Mucosa of rectum (tissue), 2 donors: ENCODE measurements around the gene OSBPL7.

Experiments used
- H3K27ac ChIP-seq, 2 donors: one replicate each; pipeline ENCODE4 v1.7.0; 2013; ENCODE audit warnings: inconsistent platforms in 2 of 2, low read depth in 2 of 2, low read length in 2 of 2
- H3K27me3 ChIP-seq, 2 donors: one replicate each; pipeline ENCODE4 v1.7.0; 2013; ENCODE audit warnings: low read length in 2 of 2; ENCODE audit not compliant: control insufficient read depth in 2 of 2, insufficient read depth in 2 of 2
- H3K36me3 ChIP-seq, 2 donors: one replicate each; pipeline ENCODE4 v1.7.0; 2013; ENCODE audit warnings: low read length in 2 of 2; ENCODE audit not compliant: control insufficient read depth in 2 of 2, insufficient read depth in 2 of 2
- H3K4me1 ChIP-seq, 2 donors: one replicate each; pipeline ENCODE4 v1.7.0; 2013; ENCODE audit warnings: low read length in 2 of 2, mild to moderate bottlenecking in 1 of 2; ENCODE audit not compliant: control insufficient read depth in 2 of 2, insufficient read depth in 2 of 2
- H3K4me3 ChIP-seq, 2 donors: one replicate each; pipeline ENCODE4 v1.7.0; 2013; ENCODE audit warnings: low read length in 2 of 2
- H3K9ac ChIP-seq, 2 donors: one replicate each; pipeline ENCODE4 v1.7.0; 2013; ENCODE audit warnings: low read length in 2 of 2, low read depth in 1 of 2, mild to moderate bottlenecking in 1 of 2
- H3K9me3 ChIP-seq, 2 donors: one replicate each; pipeline ENCODE4 v1.7.0; 2013; ENCODE audit warnings: low read length in 2 of 2; ENCODE audit not compliant: control insufficient read depth in 2 of 2
- donor health status: healthy.
- donor health status: Normal muscosa, but diverticular disease.

Gene OSBPL7

GRCh38 chr17:47821424-47822391, at the start of gene OSBPL7:
Gene OSBPL7 (minus strand): TSS chr17:47821794. CDS start chr17:47820278, 1,516 bp downstream.
- H3K27ac ChIP-seq: peak within 1 kb of the TSS; percentile 91
- H3K27me3 ChIP-seq: no peaks in the 10 kb centered on the region
- peaks cover 25 to 27% of the 10 kb centered on the region in 2 donors for H3K4me1 ChIP-seq
- peak within 1 kb of the TSS; percentile 77 to 95 for H3K4me3 ChIP-seq
- H3K9ac ChIP-seq: peak within 1 kb of the TSS; percentile 86 to 89
- H3K36me3 ChIP-seq: peaks cover 49 to 52% of the 10 kb centered on the region in 2 donors
- H3K9me3 ChIP-seq: no peaks in the 10 kb centered on the region

GRCh38 chr17:47871048-47871447, 49.5 kb upstream of the OSBPL7 start:
- no peak overlapping the region for H3K4me3 ChIP-seq
- H3K27me3 ChIP-seq: peaks cover 0 to 8% of the 10 kb centered on the region in 2 donors

GRCh38 chr17:47870056-47870455, 48.5 kb upstream of the OSBPL7 start:
- H3K27me3 ChIP-seq: peaks cover 0 to 8% of the 10 kb centered on the region in 2 donors
- no peak overlapping the region for H3K9ac ChIP-seq
- no peaks in the 10 kb centered on the region for H3K4me1 ChIP-seq
- H3K4me3 ChIP-seq: no peak overlapping the region
- no peak overlapping the region for H3K27ac ChIP-seq
- H3K36me3 ChIP-seq: no peaks in the 10 kb centered on the region
- H3K9me3 ChIP-seq: no peaks in the 10 kb centered on the region

More at GRCh38 chr17:47871048-47871447, 49.5 kb upstream of the OSBPL7 start:
- Histone ChIP-seq H3K27ac (no peak overlapping the region), H3K9ac (no peak overlapping the region), H3K9me3 (no peaks in the 10 kb centered on the region), H3K4me1 (no peaks in the 10 kb centered on the region), H3K36me3 (no peaks in the 10 kb centered on the region)

GRCh38 chr17:47869114-47869513, 47.5 kb upstream of the OSBPL7 start:
- no peaks in the 10 kb centered on the region for H3K9me3 ChIP-seq
- H3K9ac ChIP-seq: no peak overlapping the region
- H3K27me3 ChIP-seq: peaks cover 0 to 8% of the 10 kb centered on the region in 2 donors
- H3K27ac ChIP-seq: no peak overlapping the region
- no peaks in the 10 kb centered on the region for H3K36me3 ChIP-seq
- no peak overlapping the region for H3K4me3 ChIP-seq
- H3K4me1 ChIP-seq: peaks cover 3 to 4% of the 10 kb centered on the region in 2 donors

GRCh38 chr17:47867813-47868533, 46.4 kb upstream of the OSBPL7 start:
- Histone ChIP-seq H3K36me3 (no peaks in the 10 kb centered on the region), H3K27ac (no peak overlapping the region), H3K9me3 (no peaks in the 10 kb centered on the region), H3K9ac (no peak overlapping the region), H3K4me1 (peaks cover 3 to 4% of the 10 kb centered on the region in 2 donors), H3K4me3 (no peak overlapping the region), H3K27me3 (peaks cover 0 to 4% of the 10 kb centered on the region in 2 donors)

GRCh38 chr17:47866941-47867340, 45.3 kb upstream of the OSBPL7 start:
- no peak overlapping the region for H3K9ac ChIP-seq
- peaks cover 3 to 4% of the 10 kb centered on the region in 2 donors for H3K4me1 ChIP-seq
- no peaks in the 10 kb centered on the region for H3K9me3 ChIP-seq
- H3K4me3 ChIP-seq: no peak overlapping the region
- no peak overlapping the region for H3K27ac ChIP-seq
- H3K27me3 ChIP-seq: peaks cover 0 to 4% of the 10 kb centered on the region in 2 donors
- H3K36me3 ChIP-seq: no peaks in the 10 kb centered on the region

- Histone ChIP-seq H3K9ac (no peak overlapping the region), H3K4me3 (no peak overlapping the region), H3K27ac (no peak overlapping the region), H3K9me3 (no peaks in the 10 kb centered on the region), H3K4me1 (peaks cover 3 to 4% of the 10 kb centered on the region in 2 donors), H3K27me3 (peaks cover 0 to 2% of the 10 kb centered on the region in 2 donors), H3K36me3 (no peaks in the 10 kb centered on the region)
Observed at GRCh38 chr17:47864791-47865216, 43.2 kb upstream of the OSBPL7 start.

GRCh38 chr17:47862621-47863440, 41.2 kb upstream of the OSBPL7 start:
- Histone ChIP-seq H3K4me3 (no peak overlapping the region), H3K4me1 (peaks cover 3 to 4% of the 10 kb centered on the region in 2 donors), H3K9me3 (no peaks in the 10 kb centered on the region), H3K36me3 (no peaks in the 10 kb centered on the region), H3K27ac (no peak overlapping the region), H3K9ac (no peak overlapping the region), H3K27me3 (peaks cover 0 to 8% of the 10 kb centered on the region in 2 donors)

GRCh38 chr17:47860386-47860785, 38.8 kb upstream of the OSBPL7 start:
- Histone ChIP-seq H3K9me3 (no peaks in the 10 kb centered on the region), H3K36me3 (no peaks in the 10 kb centered on the region), H3K4me3 (no peak overlapping the region), H3K27ac (no peak overlapping the region), H3K27me3 (peaks cover 3 to 8% of the 10 kb centered on the region in 2 donors), H3K9ac (no peak overlapping the region), H3K4me1 (peaks cover 3 to 4% of the 10 kb centered on the region in 2 donors)
